CD4-positive, alpha-beta T cell treated with Interleukin-12 subunit alpha and Interleukin-12 subunit beta, for 1 hour (primary cell): ENCODE data around the gene NUTF2.
"Not testable (repeated sequence)": the region's sequence is repeated elsewhere in the genome, so short reads cannot be mapped to it uniquely, and the experiment has no call there.

Experiments used
- DNase-seq: peaks from one replicate; pipeline ENCODE4 v3.0.0-alpha.2; 2020

Gene NUTF2

DNA sequence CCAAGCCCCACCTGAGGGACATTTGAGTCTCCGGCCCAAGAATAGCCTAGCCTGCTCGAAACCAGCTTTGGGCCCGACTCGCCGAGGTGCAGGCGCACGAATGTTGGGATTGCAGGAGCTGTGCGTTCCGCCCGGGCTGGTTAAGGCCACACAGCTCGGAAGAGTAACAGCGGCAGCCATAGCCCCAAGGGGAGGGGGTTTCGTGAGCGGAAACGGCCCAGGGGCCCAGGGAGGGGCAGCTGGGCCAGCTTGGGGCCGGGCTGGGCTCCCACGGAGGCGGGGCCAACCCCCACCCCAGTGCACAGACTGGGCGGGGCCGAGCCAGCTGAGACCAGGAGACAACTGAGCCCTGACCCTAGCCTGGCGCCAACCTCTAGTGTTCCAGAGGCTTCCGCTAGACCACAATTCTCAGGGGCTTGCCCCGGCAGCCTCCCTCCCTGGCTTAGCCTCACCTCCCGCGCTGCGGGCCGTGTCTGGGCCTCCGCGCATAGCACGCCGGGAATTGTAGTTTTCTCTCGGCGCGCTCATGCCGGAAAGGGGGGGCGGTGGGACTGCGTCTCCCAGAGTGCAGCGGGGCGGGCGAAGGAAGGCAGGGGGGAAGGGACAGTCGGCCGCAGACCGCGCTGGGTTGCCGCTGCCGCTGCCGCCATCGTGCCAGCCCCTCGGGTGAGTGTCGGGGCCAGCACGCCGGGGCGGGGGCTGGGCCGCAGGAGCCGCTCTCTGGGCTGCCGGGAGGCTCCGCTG is at the start of gene NUTF2:
Gene NUTF2 (plus strand): TSS at position 614 of the 744 bp plus-strand sequence. CDS start 18,198 bp downstream, outside the sequence.
- DNase-seq = peak; percentile 96

- no peak for DNase-seq
Measured at GRCh38 chr16:67800338-67800926, 46.3 kb upstream of the NUTF2 start.

DNA sequence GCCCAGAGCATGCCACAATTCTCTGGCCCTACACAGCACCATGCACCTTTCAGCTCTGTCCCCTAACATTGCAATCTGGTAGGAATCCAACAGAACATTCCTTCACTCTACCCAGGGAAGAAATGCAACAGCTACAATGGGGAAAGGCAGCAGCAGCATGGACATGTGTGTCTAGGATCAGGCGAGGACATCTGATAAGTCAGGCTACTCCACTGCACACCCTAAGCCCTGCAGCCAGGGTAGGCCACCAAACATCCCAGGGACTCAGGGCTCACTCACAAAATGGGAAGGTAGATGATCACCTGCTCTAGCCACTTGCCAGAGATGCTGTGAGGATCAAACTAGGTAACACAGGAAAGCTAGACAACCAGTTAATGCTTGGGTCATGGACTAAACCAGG is 45.5 kb upstream of the NUTF2 start:
- no peak for DNase-seq

DNA sequence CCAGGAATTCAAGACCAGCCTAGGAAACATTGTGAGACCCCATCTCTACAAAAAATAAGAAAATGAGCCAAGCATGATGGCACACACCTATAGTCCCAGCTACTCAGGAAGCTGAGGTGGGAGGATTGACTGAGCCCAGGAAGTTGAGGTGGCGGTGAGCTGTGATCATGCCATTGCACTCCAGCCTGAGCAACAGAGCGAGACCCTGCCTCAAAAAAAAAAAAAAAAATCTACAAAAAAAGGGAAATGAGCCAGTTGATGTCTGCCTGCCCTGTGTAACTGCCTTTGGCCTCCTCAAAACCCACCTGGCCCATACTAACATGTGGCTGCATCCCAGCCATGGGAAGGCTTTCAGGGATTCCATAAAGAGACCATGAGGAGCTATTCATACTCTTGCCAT is 44.9 kb upstream of the NUTF2 start:
- peak; percentile 51 for DNase-seq

- DNase-seq = no peak
Measured at GRCh38 chr16:67803894-67804293, 42.8 kb upstream of the NUTF2 start.

DNA sequence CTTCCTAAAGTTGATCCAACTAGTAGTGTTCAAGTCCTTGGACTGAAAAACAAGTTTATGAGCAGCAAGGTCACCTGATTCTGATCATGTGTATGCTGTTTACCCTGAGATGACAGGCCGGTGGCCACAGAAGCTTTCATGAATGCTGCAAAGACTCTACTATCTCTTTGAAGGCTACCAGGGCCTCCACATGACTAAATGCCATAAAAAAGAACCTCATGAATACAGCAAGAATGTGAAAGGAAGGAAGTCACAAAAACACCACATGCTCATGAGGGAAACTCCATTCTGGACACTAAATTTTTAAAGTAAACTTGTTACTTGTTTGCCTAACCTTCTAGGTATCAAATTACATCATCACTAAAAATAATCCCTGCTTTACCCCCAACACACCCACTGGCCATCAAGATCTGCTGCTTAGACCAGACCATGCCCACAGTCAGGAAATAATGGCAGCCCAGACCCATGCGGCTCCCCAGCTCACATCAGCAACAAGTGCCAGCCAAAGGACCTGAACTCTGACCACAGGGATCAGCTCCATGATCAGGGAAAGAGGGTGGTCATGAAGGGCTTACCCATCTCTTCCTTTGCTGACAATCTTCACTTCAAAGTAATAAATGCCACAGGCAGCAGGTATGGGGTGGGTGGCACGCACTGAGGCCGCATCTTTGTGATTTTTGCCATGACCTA is 41.7 kb upstream of the NUTF2 start:
- no peak for DNase-seq

DNA sequence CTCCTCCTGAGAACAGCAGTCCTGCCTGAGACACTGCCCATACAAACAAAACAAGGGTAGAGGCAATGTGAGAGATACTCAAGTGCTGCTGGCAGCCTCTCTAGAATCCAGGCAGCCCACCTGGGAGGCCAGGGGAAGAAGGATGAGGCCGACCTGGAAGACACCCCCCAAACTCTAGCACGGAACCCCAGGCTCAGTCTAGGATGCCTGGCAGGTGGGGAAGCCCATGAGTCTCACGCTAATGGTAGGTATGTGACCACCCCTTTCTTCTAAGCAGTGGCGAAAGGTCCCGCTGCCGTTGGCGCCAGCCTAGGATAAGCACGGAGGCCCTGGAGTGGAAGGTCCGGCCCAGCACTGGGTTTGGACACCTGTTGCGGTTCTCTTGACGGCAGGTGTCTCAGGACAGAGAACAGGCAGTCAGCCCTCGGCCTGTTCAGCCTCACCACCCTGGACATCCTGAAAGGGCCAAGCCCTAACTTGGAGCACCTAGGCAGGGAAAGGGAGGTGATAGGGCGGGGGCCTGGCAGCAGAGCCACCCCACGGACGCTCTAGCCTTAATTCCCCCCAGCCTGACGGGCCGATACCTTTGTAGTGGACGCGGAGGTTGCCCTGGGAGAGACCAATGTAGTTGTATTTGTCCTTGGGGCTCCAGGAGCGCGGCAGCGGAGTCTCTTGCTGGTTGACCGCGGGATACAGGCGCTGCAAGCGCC is 40.9 kb upstream of the NUTF2 start:
- no peak for DNase-seq

DNA sequence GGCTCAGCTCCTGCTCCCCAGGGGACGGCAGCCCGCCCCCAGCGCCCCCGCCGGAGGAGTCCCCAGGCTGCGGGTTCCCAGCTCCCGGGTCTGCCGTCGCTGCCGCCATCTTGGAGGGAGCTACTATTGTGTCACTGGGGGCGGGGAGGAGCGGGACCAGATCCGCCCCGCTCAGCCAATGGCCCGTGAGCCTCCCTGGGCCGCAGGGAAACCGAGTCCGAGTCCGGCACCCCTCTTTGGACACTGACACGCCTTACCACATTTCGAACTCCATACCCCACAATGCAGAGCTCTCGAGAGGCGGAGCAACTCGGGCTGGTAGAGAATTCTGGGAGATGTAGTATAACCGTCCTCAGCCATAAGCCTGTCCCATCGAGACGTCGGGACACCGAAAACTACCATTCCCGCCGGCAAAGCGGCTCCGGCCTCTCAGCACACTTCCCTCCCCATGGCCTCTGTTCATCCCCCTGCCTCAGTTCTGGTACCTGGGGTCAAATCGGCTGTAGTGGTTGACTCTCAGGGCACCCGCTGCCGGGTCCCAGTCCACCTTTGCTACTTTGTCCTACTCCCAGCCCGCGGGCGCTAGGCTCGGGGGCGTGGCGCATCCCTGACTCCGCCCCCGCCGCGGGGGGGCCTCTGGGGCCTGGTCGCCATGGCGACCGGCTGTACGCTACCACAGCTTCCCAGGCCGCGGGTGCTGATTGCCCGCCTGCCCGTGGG is 40.1 kb upstream of the NUTF2 start, which contains the start of the genes RANBP10 and TSNAXIP1:
Gene RANBP10 (minus strand): TSS at position 133 of the 720 bp plus-strand sequence. CDS start 24 bp downstream, at position 109.
Gene TSNAXIP1 (plus strand): TSS at position 462 of the 720 bp plus-strand sequence. CDS start 261 bp downstream, outside the sequence.
- DNase-seq = peak; percentile 98

- DNase-seq = no peak
Measured at GRCh38 chr16:67807148-67807682, 39.5 kb upstream of the NUTF2 start.

GRCh38 chr16:67811899-67812298 is 34.8 kb upstream of the NUTF2 start:
- DNase-seq = no peak

DNA sequence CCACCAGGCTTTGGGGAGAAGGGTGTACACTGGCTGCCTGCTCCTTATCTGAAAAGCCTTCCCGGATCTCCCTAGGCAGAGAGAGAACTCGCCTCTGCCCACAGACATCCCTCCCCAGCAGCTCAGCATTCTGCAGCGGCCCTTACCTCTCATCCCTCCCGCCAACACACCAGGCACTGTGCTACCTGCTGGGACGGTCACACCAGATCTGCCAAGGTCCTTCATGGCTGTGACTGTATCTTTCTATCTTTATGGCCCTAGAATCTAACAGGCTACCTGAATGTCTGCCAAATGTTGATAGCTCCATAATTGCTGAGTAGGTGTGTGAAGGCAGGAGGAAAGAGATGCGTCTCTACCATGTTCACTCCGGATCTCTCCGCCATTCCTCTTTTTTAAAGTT is 32.2 kb upstream of the NUTF2 start:
- no peak for DNase-seq

DNA sequence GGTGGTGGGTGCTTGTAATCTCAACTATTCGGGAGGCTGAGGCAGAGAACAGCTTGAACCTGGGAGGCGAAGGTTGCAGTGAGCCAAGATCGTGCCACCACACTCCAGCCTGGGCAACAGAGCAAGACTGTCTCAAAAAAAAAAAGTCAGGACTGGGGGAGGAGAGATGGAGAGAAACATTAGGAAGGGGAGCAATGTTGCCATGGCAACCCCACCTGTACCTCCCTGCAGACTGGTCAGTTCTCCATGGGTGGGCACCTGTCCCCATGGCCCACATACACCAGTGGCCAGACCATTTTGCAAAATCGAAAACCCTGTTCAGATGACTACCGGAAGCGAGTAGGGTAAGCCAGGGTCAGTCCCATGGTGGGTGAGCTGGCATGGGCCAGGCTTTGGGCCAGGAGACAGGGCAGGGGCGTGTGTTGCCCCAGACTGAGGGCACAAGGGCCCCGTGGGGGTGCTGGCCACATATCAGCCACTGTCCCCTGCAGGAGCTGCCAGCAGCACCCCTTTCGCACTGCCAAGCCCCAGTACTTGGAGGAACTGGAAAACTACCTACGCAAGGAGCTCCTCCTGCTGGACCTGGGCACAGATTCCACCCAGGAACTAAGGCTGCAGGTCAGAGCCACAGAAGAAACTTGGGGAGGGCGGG is 26.0 kb upstream of the NUTF2 start:
- no peak for DNase-seq

GRCh38 chr16:67822511-67822910 is 24.2 kb upstream of the NUTF2 start:
- no peak for DNase-seq

- DNase-seq = no peak
Measured at GRCh38 chr16:67825119-67825518, 21.6 kb upstream of the NUTF2 start.

DNA sequence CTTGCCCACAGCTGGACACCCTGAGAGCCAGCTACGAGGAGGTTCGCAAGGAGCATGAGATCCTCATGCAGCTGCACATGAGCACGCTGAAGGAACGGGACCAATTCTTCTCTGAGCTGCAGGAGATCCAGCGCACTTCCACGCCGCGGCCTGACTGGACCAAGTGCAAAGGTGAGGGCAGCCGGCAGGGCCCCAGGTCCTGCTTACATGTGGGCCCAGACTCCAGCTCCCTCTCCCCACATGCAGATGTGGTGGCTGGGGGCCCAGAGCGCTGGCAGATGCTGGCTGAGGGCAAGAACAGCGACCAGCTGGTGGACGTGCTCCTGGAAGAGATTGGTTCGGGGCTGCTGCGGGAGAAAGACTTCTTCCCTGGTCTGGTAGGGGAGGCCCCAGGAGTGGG is 20.8 kb upstream of the NUTF2 start:
- no peak for DNase-seq

DNA sequence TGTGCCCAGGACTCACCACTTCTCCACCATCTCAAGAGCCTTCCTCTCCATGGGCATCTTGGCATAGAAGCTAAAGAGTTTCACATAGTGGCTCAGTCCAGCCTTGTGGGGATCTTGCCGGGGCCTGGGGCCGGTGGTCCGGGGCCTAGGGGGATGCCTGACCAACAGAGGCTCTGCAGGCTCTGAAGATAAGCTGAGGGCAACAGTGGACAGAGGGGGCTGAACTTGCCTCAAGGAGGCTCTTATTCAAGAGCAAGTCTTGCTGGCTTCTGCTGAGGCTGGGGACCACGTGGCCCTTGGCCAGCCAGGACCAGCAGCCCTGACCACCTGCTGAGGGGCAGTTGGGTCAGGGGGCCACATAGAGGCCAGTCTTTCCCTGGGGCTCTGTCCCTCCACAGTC is 18.1 kb upstream of the NUTF2 start:
- DNase-seq = no peak

DNA sequence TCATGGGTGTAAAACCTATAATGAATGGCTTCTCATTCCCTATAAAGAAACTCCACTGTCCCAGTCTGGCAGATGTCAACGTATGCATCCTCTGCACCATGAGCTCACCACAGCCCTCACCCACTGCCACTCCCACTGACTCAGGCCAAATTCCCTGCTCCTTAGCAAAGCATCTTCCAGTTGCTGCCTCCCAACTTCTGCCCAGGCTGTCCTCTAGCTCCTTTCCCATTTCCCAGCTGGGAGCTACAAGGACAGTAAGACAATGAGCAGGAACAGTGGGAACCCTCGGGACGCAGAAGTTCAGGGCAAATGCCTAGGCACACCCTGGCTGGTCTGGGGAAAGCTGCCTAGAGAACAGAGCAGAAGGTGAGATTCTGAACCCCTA is 13.7 kb upstream of the NUTF2 start:
- no peak for DNase-seq

DNA sequence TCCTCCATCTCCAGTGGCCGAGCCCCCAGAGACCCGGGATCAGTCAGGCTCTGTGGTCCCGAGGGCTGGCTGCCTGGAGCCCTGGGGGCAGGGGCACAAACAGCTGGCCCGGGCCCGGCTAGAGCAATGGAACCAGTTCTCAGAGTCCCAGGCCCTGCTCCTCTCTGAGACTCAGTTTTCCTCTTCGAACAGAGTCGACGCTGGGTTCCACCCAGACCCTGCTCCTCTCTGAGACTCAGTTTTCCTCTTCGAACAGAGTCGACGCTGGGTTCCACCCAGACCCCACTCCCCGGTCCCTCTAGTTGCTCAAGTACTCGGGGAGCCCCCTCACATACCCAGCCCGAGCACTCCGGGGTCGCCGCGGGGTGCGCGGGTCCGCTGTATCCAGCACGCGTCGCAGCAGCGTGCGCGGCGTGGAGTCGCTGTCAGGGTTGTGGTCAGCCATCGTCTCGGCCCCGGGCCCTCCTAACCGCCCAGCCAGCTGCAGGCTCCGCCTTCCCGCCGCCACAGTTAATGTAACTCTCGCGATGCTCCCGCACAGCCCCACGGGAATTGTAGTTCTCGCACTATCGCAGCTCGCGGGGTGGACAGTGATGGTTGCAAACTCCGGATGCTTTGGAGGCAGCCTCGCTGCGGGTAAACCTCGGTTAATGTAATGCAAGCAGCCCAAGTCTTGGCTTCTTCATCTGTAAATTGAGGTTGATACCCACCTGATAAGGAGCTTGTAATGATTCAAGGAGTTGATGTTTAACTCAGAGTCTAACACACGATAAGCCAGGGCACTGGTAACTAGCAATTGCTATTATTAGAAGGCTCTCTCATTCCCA is 13.1 kb upstream of the NUTF2 start:
- DNase-seq = peak; percentile 94

GRCh38 chr16:67834242-67834614 is 12.5 kb upstream of the NUTF2 start:
- DNase-seq = no peak

GRCh38 chr16:67837190-67837589 is 9.5 kb upstream of the NUTF2 start:
- not testable (repeated sequence) for DNase-seq

- no peak for DNase-seq
Measured at GRCh38 chr16:67837811-67838210, 8.9 kb upstream of the NUTF2 start.
